Panc1 (cell line): ENCODE results near the gene ISYNA1. TPM values are rescaled to one million over a fixed set of nuclear protein-coding genes. Genes with fewer than 3 reads are reported as not detected.
A peak's percentile ranks its signal among the peaks of the same experiment; 100 is the strongest.

ENCODE experiments used
- ATAC-seq: fragments of 200-7000 bp; cut with Tn5 transposase; 2 replicates; pipeline ENCODE4 v1.9.1; 2020; ENCODE audit warnings: mild to moderate bottlenecking, moderate library complexity
- BruUV-seq: library from RNA; stranded (reverse); fragments of 400-500 nt; replicated peaks from 2 replicates; lab custom pipeline; 2021; lab: Mats Ljungman, UMichigan
- CTCF ChIA-PET: fragments of 300-600 bp; sonication (Branson Sonifier 250); formaldehyde crosslinking; loops from one replicate; lab custom pipeline; 2022; ENCODE audit warnings: antibody characterized with exemption; lab: Charles Lee
- POLR2A ChIA-PET: fragments of 300-600 bp; sonication (Branson Sonifier 250); formaldehyde crosslinking; loops from one replicate; lab custom pipeline; 2022; ENCODE audit warnings: antibody characterized with exemption; lab: Charles Lee
- DNase-seq: peaks from one replicate; pipeline ENCODE4 v3.0.0-alpha.2; 2010; ENCODE audit warnings: low read depth, low spot score
- H3K27ac ChIP-seq: 2 replicates; pipeline ENCODE4 v1.5.1; 2011; ENCODE audit warnings: mild to moderate bottlenecking, low read length, inconsistent platforms
- H3K27me3 ChIP-seq: fragments of 200-500 bp; sonication (Bioruptor generic); 2 replicates; pipeline ENCODE4 v1.6.0; 2014; ENCODE audit warnings: low read length, inconsistent platforms; ENCODE audit not compliant: control insufficient read depth, insufficient read depth
- H3K36me3 ChIP-seq: fragments of 200-500 bp; sonication (Bioruptor generic); 2 replicates; pipeline ENCODE4 v1.5.1; 2014; ENCODE audit warnings: inconsistent platforms, mild to moderate bottlenecking, low read length, moderate library complexity; ENCODE audit not compliant: control insufficient read depth, insufficient read depth
- H3K4me1 ChIP-seq: 2 replicates; pipeline ENCODE4 v1.5.1; 2011; ENCODE audit warnings: inconsistent platforms, mild to moderate bottlenecking, low read length, moderate library complexity; ENCODE audit not compliant: control insufficient read depth, insufficient read depth
- H3K4me3 ChIP-seq, 2 experiments: 2 replicates each; pipeline ENCODE4 v1.5.1; 2011 to 2012; ENCODE audit warnings: low read depth in 2 of 2, low read length in 2 of 2, mild to moderate bottlenecking in 2 of 2, inconsistent platforms in 1 of 2, moderate library complexity in 1 of 2
- H3K9me3 ChIP-seq: fragments of 200-500 bp; sonication (Bioruptor generic); 2 replicates; pipeline ENCODE4 v1.5.1; 2014; ENCODE audit warnings: low read depth, mild to moderate bottlenecking, inconsistent platforms, low read length, moderate library complexity; ENCODE audit not compliant: control insufficient read depth, insufficient read depth
- CTCF ChIP-seq: fragments of 450-650 bp; IDR thresholded peaks from 2 replicates; pipeline ENCODE4 v1.5.1; 2017; ENCODE audit warnings: mild to moderate bottlenecking
- POLR2AphosphoS5 ChIP-seq: IDR thresholded peaks from 2 replicates; pipeline ENCODE4 v1.6.1; 2012; ENCODE audit warnings: mild to moderate bottlenecking, low read depth, low read length, moderate library complexity
- REST ChIP-seq, 2 experiments: IDR thresholded peaks; 2 replicates each; pipeline ENCODE4 v1.6.1; 2011 to 2012; ENCODE audit warnings: low read depth in 2 of 2, control low read depth in 1 of 2, low read length in 1 of 2, mild to moderate bottlenecking in 1 of 2, moderate library complexity in 1 of 2; ENCODE audit not compliant: insufficient read depth in 1 of 2
- SIN3A ChIP-seq: IDR thresholded peaks from 2 replicates; pipeline ENCODE4 v1.6.1; 2012; ENCODE audit warnings: low read depth, mild to moderate bottlenecking, low read length, moderate library complexity, borderline replicate concordance; ENCODE audit not compliant: insufficient read depth
- TCF7L2 ChIP-seq: IDR thresholded peaks from 2 replicates; pipeline ENCODE4 v1.6.1; 2011; ENCODE audit warnings: mild to moderate bottlenecking, low read depth, low read length, inconsistent platforms
- in situ Hi-C: cut with HindIII; loops from 2 replicates; pipeline ENCODE4 v1.10.0; 2016; ENCODE audit warnings: low sequenced_read_pairs, low pct_unique_long_range_greater_than_20kb
- intact Hi-C: fragments of 100-400 bp; cut with micrococcal nuclease; formaldehyde crosslinking; loops from one replicate; pipeline ENCODE4 v1.10.0; 2022; ENCODE audit not compliant: unreplicated experiment
- total RNA-seq: library from RNA; stranded (reverse); gene quantifications from one replicate; pipeline ENCODE4 v1.2.1, GENCODE V29; 2021; ENCODE audit not compliant: unreplicated experiment

ISYNA1 gene
- total RNA-seq, 1 experiment from 2014 or later = 351 TPM

GRCh38 chr19:18435178-18435841 is 2.6 kb downstream of the ISYNA1 start:
- H3K27me3 ChIP-seq = no peaks in the 10 kb centered on the region
- H3K27ac ChIP-seq = peak overlapping the region; percentile 60; the same call in 1 of the 2 replicates
- in situ Hi-C loops = no loop called here
- H3K36me3 ChIP-seq = no peaks in the 10 kb centered on the region
- CTCF ChIA-PET = no interaction called here
- TF ChIP-seq CTCF (no peak), SIN3A (no peak), TCF7L2 (no peak), REST (IDR thresholded peaks at IDR 0.05; ENCODE audit: insufficient read depth in 1 of 2, low read depth in 2 of 2, low read length in 1 of 2) (no peak), POLR2AphosphoS5 (no peak)
- ATAC-seq (no peak), DNase-seq (no peak)
- H3K9me3 ChIP-seq = no peaks in the 10 kb centered on the region
- intact Hi-C loops = no loop called here
- no peak overlapping the region for H3K4me3 ChIP-seq
- H3K4me1 ChIP-seq = peaks cover 41% of the 10 kb centered on the region
- BruUV-seq = no TSS peak
- POLR2A ChIA-PET = no interaction called here

- POLR2A ChIA-PET = interaction anchor here (0.5 kb wide), 1 partner anchor 155 kb away, joined by 3 read pairs; no protein-coding TSS in a partner anchor
- intact Hi-C loops = no loop called here
- TF ChIP-seq SIN3A = no peak
- peak; percentile 11 for TF ChIP-seq POLR2AphosphoS5
- no peak for TF ChIP-seq CTCF
Observed at GRCh38 chr19:18434411-18435175, 3.3 kb downstream of the ISYNA1 start.

More at GRCh38 chr19:18434411-18435175, 3.3 kb downstream of the ISYNA1 start:
- BruUV-seq = no TSS peak
- DNase-seq (no peak), ATAC-seq (no peak)
- Histone ChIP-seq H3K27ac (peak overlapping the region; percentile 60), H3K27me3 (no peaks in the 10 kb centered on the region), H3K36me3 (no peaks in the 10 kb centered on the region), H3K4me3 (no peak overlapping the region), H3K4me1 (peaks cover 41% of the 10 kb centered on the region), H3K9me3 (no peaks in the 10 kb centered on the region)
- CTCF ChIA-PET = no interaction called here
- in situ Hi-C loops = no loop called here
